Ishikawa (cell line): Measurements from ENCODE around the gene ETDC.

ENCODE experiments used
- CEBPB ChIP-seq: IDR thresholded peaks from 2 replicates; pipeline ENCODE4 v1.6.1; 2012
- CREB1 ChIP-seq: IDR thresholded peaks from 2 replicates; pipeline ENCODE4 v1.6.1; 2012; ENCODE audit warnings: low read depth
- EP300 ChIP-seq: IDR thresholded peaks from 2 replicates; pipeline ENCODE4 v1.6.1; 2012; ENCODE audit warnings: borderline replicate concordance
- NFIC ChIP-seq: IDR thresholded peaks from 2 replicates; pipeline ENCODE4 v1.6.1; 2012
- RAD21 ChIP-seq: IDR thresholded peaks from 2 replicates; pipeline ENCODE4 v1.6.1; 2012; ENCODE audit warnings: low read depth
- REST ChIP-seq: IDR thresholded peaks from 2 replicates; pipeline ENCODE4 v1.6.1; 2012; ENCODE audit warnings: low read depth, mild to moderate bottlenecking
- TAF1 ChIP-seq: IDR thresholded peaks from 2 replicates; pipeline ENCODE4 v1.6.1; 2012; ENCODE audit warnings: low read depth, mild to moderate bottlenecking
- TCF12 ChIP-seq: IDR thresholded peaks from 2 replicates; pipeline ENCODE4 v1.6.1; 2012; ENCODE audit warnings: low read depth
- YY1 ChIP-seq: IDR thresholded peaks from 2 replicates; pipeline ENCODE4 v1.6.1; 2012; ENCODE audit warnings: low read depth
- ZBTB7A ChIP-seq: IDR thresholded peaks from 2 replicates; pipeline ENCODE4 v1.6.1; 2012; ENCODE audit warnings: low read depth

ETDC gene

GRCh38 chrX:135354288-135354687 lies 45.0 kb downstream of the ETDC start:
- TF ChIP-seq EP300 (no peak), YY1 (no peak), TCF12 (no peak), NFIC (no peak), TAF1 (no peak), CREB1 (no peak), RAD21 (no peak), ZBTB7A (no peak), REST (no peak), CEBPB (no peak)
